ENCODE measurements around the gene TMED10. TPM values are rescaled to one million over a fixed set of nuclear protein-coding genes. Genes with fewer than 3 reads are reported as not detected.
A peak's percentile ranks its signal among the peaks of the same experiment; 100 is the strongest.

The TMED10 gene
- total RNA-seq, 3 donors from 2014 or later, result 223 to 411 (median 317) TPM

GRCh38 chr14:75090353-75090752 lies 86.1 kb downstream of the TMED10 start:
- intact Hi-C loops (cut with DNase I, micrococcal nuclease), result no loop called here
- no peaks in the 10 kb centered on the region for H3K9me3 ChIP-seq

GRCh38 chr14:75088566-75089373 lies 87.6 kb downstream of the TMED10 start:
- peak; percentile 47 for TF ChIP-seq CTCF (IDR thresholded peaks at IDR 0.05)
- peak in 1 of 3 donors; percentile 87 for DNase-seq
- no peaks in the 10 kb centered on the region for H3K4me1 ChIP-seq (ENCODE audit: low read depth)
- intact Hi-C loops (cut with DNase I, micrococcal nuclease), result loop anchor here in 1 of 2 donors (5.0 kb wide), 1 partner anchor 141 kb away; no protein-coding TSS in a partner anchor
- no peaks in the 10 kb centered on the region for H3K9me3 ChIP-seq
- ATAC-seq, result peak; percentile 81
- peaks cover 13% of the 10 kb centered on the region for H3K36me3 ChIP-seq (ENCODE audit: low read depth)
- no peak overlapping the region for H3K4me3 ChIP-seq

More at GRCh38 chr14:75090353-75090752, 86.1 kb downstream of the TMED10 start:
- Histone ChIP-seq H3K4me1 (ENCODE audit: low read depth) (no peaks in the 10 kb centered on the region), H3K4me3 (no peak overlapping the region), H3K36me3 (ENCODE audit: low read depth) (peaks cover 13% of the 10 kb centered on the region)
- no peak for TF ChIP-seq CTCF (IDR thresholded peaks at IDR 0.05)
- DNase-seq (no peak), ATAC-seq (no peak)

- peaks cover 13% of the 10 kb centered on the region for H3K36me3 ChIP-seq (ENCODE audit: low read depth)
- intact Hi-C loops (cut with DNase I, micrococcal nuclease), result loop anchor here in 1 of 2 donors (5.0 kb wide), 1 partner anchor 141 kb away; no protein-coding TSS in a partner anchor
Observed at GRCh38 chr14:75088153-75088552, 88.3 kb downstream of the TMED10 start.

GRCh38 chr14:75084513-75084912 lies 91.9 kb downstream of the TMED10 start:
- DNase-seq, result peak in 1 of 3 donors; percentile 51
- peak; percentile 86 for ATAC-seq
- intact Hi-C loops (cut with DNase I, micrococcal nuclease), result no loop called here
- H3K4me1 ChIP-seq (ENCODE audit: low read depth), result no peaks in the 10 kb centered on the region
- no peaks in the 10 kb centered on the region for H3K9me3 ChIP-seq
- H3K4me3 ChIP-seq, result no peak overlapping the region
- H3K36me3 ChIP-seq (ENCODE audit: low read depth), result peaks cover 7% of the 10 kb centered on the region
- TF ChIP-seq CTCF (IDR thresholded peaks at IDR 0.05), result no peak

More at GRCh38 chr14:75088153-75088552, 88.3 kb downstream of the TMED10 start:
- Histone ChIP-seq H3K9me3 (no peaks in the 10 kb centered on the region), H3K4me1 (ENCODE audit: low read depth) (no peaks in the 10 kb centered on the region), H3K4me3 (no peak overlapping the region)
- DNase-seq, result no peak
- ATAC-seq, result no peak
- no peak for TF ChIP-seq CTCF (IDR thresholded peaks at IDR 0.05)

GRCh38 chr14:75083271-75083670 lies 93.1 kb downstream of the TMED10 start:
- intact Hi-C loops (cut with DNase I, micrococcal nuclease), result no loop called here
- no peak for ATAC-seq
- Histone ChIP-seq H3K36me3 (ENCODE audit: low read depth) (peaks cover 7% of the 10 kb centered on the region), H3K9me3 (no peaks in the 10 kb centered on the region), H3K4me1 (ENCODE audit: low read depth) (no peaks in the 10 kb centered on the region), H3K4me3 (no peak overlapping the region)
- no peak for TF ChIP-seq CTCF (IDR thresholded peaks at IDR 0.05)
- no peak for DNase-seq
